LNCAP (cell line): ENCODE results near the gene BRPF3.

Experiments used
- CTCF ChIP-seq: fragments of 450-650 bp; IDR thresholded peaks from 2 replicates; pipeline ENCODE4 v1.5.1; 2017; ENCODE audit warnings: mild to moderate bottlenecking

The BRPF3 gene

GRCh38 chr6:36210886-36211595 lies 14.5 kb downstream of the BRPF3 start:
- no peak for TF ChIP-seq CTCF

GRCh38 chr6:36216559-36216958 lies 20.0 kb downstream of the BRPF3 start:
- no peak for TF ChIP-seq CTCF

GRCh38 chr6:36217188-36217587 lies 20.6 kb downstream of the BRPF3 start:
- no peak for TF ChIP-seq CTCF

GRCh38 chr6:36217946-36218345 lies 21.4 kb downstream of the BRPF3 start:
- no peak for TF ChIP-seq CTCF

GRCh38 chr6:36219081-36219480 lies 22.5 kb downstream of the BRPF3 start:
- TF ChIP-seq CTCF = no peak

GRCh38 chr6:36220226-36220625 lies 23.7 kb downstream of the BRPF3 start:
- TF ChIP-seq CTCF = no peak

- TF ChIP-seq CTCF = no peak
These were observed 25.1 kb downstream of the BRPF3 start for GRCh38 chr6:36221674-36222073.

- no peak for TF ChIP-seq CTCF
These were observed 26.4 kb downstream of the BRPF3 start for GRCh38 chr6:36222924-36223323.
